GM21576 (cell line): Measurements from ENCODE around the gene ARHGAP33.
"Not testable (repeated sequence)": the region's sequence is repeated elsewhere in the genome, so short reads cannot be mapped to it uniquely, and the experiment has no call there.

Experiments
- ATAC-seq: cut with Tn5 transposase; IDR thresholded peaks from one replicate; pipeline ENCODE4 v1.9.1; 2021; ENCODE audit warnings: mild to moderate bottlenecking, moderate library complexity; ENCODE audit not compliant: unreplicated experiment

The ARHGAP33 gene

DNA sequence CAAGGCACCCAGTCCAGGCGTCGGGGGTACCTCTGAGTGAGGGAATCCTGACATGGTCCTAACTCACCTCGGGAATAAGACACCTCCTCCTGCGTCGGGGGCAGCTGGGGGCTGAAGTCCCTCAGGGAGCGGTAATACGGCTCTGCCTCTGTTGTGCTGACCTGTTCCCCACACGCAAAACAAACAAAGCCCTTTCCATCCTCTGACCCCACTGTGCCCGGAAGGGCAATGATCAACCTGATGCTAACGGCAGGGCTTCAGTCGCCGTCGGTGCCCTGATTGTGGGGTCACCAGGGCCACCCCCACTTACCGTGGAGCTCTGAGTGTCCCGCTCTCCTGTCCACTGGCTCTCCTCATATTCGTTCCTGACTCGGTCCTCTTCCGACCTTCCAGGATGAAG is 55.6 kb downstream of the ARHGAP33 start:
- ATAC-seq: no peak

DNA sequence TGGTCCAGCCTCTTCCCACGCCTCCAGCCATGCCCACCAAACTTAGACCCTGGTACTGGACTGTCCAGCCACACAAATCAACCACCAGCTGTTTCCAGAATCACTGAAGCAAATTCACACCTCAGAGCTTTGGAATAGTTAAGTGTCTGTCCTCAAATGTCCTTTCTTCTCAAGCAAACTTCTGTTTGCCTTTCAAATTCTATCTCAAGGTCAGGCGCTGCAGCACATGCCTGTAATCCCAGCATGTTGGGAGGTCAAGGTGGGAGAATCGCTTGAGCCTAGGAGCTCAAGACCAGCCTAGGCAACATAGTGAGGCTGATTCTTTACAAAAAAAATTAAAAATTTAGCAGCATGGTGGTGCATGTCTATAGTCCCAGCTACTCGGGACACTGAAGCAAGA is 56.7 kb downstream of the ARHGAP33 start:
- ATAC-seq: no peak

- ATAC-seq: no peak
Measured at GRCh38 chr19:35833972-35834371, 58.6 kb downstream of the ARHGAP33 start.

DNA sequence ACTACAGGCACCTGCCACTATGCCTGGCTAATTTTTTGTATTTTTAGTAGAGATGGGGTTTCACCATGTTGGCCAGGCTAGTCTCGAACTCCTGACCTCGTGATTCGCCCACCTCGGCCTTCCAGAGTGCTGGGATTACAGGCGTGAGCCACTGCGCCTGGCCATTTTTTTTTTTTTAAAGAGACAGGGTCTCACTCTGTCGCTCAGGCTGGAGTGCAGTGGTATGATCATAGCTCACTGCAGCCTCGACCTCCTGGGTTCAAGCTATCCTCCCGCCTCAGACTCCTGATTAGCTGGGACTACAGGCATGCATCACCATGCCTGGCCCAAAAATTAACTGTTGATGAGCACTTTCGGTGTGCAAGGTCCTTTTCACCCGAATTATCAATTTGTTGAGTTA is 60.7 kb downstream of the ARHGAP33 start:
- ATAC-seq: not testable (repeated sequence)
